Vagina (tissue), 2 donors: ENCODE results near the gene WDR37.

Source experiments
- CTCF ChIP-seq, 3 experiments: fragments of 450-650 bp in 2 of 3; fragments of 200-600 bp in 1 of 3; sonication (generic) in 1 of 3; IDR thresholded peaks; one replicate each; pipeline ENCODE4 v1.5.1; 2017 to 2019; ENCODE audit warnings: antibody characterized with exemption in 3 of 3, mild to moderate bottlenecking in 2 of 3, moderate library complexity in 2 of 3
- POLR2AphosphoS5 ChIP-seq, 2 donors: sonication (generic); formaldehyde crosslinking; IDR thresholded peaks; one replicate each; pipeline ENCODE4 v1.9.0; 2017; ENCODE audit warnings: antibody characterized with exemption in 2 of 2, mild to moderate bottlenecking in 2 of 2, low read depth in 1 of 2; ENCODE audit not compliant: insufficient read depth in 1 of 2

- TF ChIP-seq POLR2AphosphoS5 (IDR thresholded peaks at IDR 0.05; ENCODE audit: insufficient read depth in 1 of 2, low read depth in 1 of 2) (no peak), CTCF (IDR thresholded peaks at IDR 0.05) (no peak)
Observed at GRCh38 chr10:1147810-1148209, 91.6 kb downstream of the WDR37 start.
